Adipocyte (in vitro differentiated cells): ENCODE results near the gene CASZ1.

Experiments used
- DNase-seq: peaks from one replicate; pipeline ENCODE4 v3.0.0-alpha.2; 2015; ENCODE audit warnings: low read depth
- H3K27me3 ChIP-seq: replicated peaks from 2 replicates; pipeline ENCODE4 v1.7.0; 2013; ENCODE audit warnings: mild to moderate bottlenecking, low read length, moderate library complexity; ENCODE audit not compliant: control insufficient read depth, insufficient read depth
- H3K36me3 ChIP-seq: 2 replicates; pipeline ENCODE4 v1.7.0; 2013; ENCODE audit warnings: low read length, mild to moderate bottlenecking, moderate library complexity; ENCODE audit not compliant: control insufficient read depth, insufficient read depth, severe bottlenecking
- H3K4me1 ChIP-seq: 2 replicates; pipeline ENCODE4 v1.7.0; 2013; ENCODE audit warnings: mild to moderate bottlenecking, low read length, moderate library complexity; ENCODE audit not compliant: control insufficient read depth, insufficient read depth
- H3K4me3 ChIP-seq: 2 replicates; pipeline ENCODE4 v1.7.0; 2013; ENCODE audit warnings: mild to moderate bottlenecking, low read length, moderate library complexity
- H3K9ac ChIP-seq: 2 replicates; pipeline ENCODE4 v1.7.0; 2013; ENCODE audit warnings: mild to moderate bottlenecking, low read length, moderate library complexity
- H3K9me3 ChIP-seq: 2 replicates; pipeline ENCODE4 v1.7.0; 2013; ENCODE audit warnings: mild to moderate bottlenecking, low read length, moderate library complexity; ENCODE audit not compliant: control insufficient read depth

The CASZ1 gene

DNA sequence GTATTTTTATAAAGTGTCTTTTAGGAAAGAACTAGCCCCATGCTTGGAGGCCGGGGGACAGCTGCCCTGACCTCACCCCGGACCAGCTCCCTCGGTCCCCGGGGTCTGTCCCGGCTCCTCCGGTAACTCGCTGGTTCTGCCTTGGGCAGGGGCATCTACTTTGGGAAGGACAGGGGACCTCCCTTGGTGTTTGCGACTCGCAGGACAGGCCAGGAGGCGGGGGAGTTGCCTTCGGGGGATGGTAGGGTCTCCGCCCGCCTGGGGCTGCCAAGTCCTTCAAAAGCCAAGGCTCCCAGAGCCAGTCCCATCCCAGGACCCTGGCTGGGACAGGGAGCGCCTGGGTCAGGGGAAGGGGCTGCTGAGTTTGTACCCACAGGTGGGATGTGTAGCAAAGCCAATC lies 163.8 kb downstream of the CASZ1 start:
- H3K36me3 ChIP-seq, result peaks cover 5% of the 10 kb centered on the region
- H3K4me1 ChIP-seq, result peaks cover 12% of the 10 kb centered on the region
- H3K9ac ChIP-seq, result no peak overlapping the region
- H3K27me3 ChIP-seq, result no peaks in the 10 kb centered on the region
- no peak overlapping the region for H3K4me3 ChIP-seq
- H3K9me3 ChIP-seq, result no peaks in the 10 kb centered on the region
- DNase-seq, result no peak

DNA sequence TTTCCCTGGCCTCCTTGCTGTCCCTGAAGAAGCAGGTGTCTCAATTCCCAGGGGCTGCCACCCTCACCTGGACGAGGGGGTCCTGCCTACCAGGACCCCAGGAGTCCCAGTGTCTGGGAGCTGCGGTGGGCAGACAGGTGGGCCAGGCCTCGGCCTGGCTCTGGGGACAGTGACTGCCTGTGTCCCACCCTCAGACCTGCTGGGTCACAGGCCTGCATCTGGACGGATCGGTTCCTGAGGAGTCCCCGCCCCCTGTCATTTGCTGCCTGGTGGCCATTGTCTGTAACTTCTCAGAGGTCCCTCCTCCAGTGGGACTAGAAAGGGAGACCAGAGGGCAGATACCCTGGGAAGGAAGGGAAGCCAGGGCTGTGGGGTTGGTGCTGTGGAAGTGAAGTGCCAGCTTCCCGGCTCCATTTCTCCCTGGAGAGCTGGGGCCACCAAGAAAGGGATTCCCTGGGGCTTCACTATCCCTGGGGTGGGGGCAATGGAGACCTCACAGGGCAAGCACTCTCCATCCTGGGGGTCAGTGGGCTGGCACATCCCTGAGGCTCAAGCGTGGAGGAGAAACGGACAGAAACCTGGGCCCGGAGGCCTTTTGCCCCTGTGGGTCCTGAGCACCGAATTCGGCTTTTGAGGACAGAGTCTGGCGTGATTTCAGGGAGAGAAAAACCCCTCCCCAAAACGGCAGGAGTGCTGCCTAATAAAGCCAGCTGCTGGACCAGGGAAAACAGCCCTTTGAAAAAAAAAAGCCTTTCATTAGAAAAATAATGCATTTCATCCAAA lies 164.4 kb downstream of the CASZ1 start:
- no peaks in the 10 kb centered on the region for H3K27me3 ChIP-seq
- no peaks in the 10 kb centered on the region for H3K9me3 ChIP-seq
- peaks cover 6% of the 10 kb centered on the region for H3K36me3 ChIP-seq
- H3K9ac ChIP-seq, result no peak overlapping the region
- H3K4me3 ChIP-seq, result no peak overlapping the region
- peaks cover 12% of the 10 kb centered on the region for H3K4me1 ChIP-seq
- no peak for DNase-seq

DNA sequence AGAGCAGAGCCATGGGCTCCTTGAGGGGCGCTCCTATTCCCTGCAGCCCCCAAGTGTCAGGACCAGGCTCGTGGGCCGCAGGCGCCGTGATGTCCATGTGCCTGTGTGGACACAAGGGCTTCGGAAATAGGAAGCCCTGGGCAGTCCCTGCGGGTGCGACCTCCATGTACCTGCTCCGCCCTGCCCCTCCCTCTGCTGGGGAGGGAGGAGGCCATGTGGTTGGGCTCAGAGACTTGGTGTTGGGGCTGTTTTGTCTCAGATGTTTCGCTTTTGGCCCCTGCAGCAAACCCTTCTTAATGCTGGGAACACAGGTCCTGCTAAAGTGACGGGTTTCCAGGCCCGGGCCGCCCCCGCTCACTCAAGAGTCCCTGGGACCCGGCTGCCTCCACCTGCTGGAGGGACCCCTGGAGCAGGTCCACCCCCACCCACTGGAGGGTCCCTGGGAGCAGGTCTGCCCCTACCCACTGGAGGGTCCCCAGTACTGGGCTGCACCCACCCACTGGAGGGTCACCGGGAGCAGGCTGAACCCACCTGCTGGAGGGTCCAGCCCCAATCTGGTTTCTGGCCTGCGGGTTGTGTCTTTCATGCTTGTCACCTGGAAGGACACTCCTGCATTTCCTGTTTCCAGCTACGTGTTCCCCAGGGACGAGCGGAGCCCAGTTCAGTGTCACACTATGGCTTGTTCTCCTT lies 165.2 kb downstream of the CASZ1 start:
- Histone ChIP-seq H3K9ac (no peak overlapping the region), H3K36me3 (peaks cover 11% of the 10 kb centered on the region), H3K4me3 (no peak overlapping the region), H3K9me3 (no peaks in the 10 kb centered on the region), H3K4me1 (peaks cover 13% of the 10 kb centered on the region), H3K27me3 (no peaks in the 10 kb centered on the region)
- no peak for DNase-seq

DNA sequence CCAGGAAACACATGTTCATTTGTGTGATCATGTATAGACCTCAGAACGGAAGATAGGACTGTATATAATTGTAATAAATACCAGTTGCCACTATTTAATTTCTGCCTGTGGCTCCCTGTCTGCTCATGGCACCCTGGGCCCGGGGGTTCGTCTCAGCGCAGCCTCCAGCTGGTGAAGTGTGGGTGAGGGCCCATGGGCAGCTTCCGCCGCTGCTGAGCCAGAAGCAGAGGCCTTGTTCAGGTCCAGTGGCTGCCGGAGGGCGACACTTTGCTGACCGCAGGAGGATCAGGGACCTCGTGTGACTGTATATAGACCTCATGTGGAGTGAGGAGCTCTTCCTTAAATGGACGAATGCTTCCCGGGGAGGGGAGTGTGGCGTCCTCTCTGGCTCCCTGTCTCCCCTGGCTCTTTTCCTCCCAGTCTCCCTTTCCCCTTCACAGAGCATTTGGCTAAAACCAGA lies 165.8 kb downstream of the CASZ1 start:
- Histone ChIP-seq H3K27me3 (no peaks in the 10 kb centered on the region), H3K9ac (no peak overlapping the region), H3K4me3 (no peak overlapping the region), H3K9me3 (no peaks in the 10 kb centered on the region), H3K36me3 (peaks cover 11% of the 10 kb centered on the region), H3K4me1 (peaks cover 19% of the 10 kb centered on the region)
- DNase-seq, result no peak

GRCh38 chr1:10629816-10630571 lies 166.5 kb downstream of the CASZ1 start:
- Histone ChIP-seq H3K9ac (no peak overlapping the region), H3K9me3 (no peaks in the 10 kb centered on the region), H3K4me3 (no peak overlapping the region), H3K27me3 (no peaks in the 10 kb centered on the region), H3K4me1 (peaks cover 13% of the 10 kb centered on the region), H3K36me3 (peaks cover 11% of the 10 kb centered on the region)
- DNase-seq, result no peak

GRCh38 chr1:10629091-10629815 lies 167.2 kb downstream of the CASZ1 start:
- no peak overlapping the region for H3K9ac ChIP-seq
- no peak overlapping the region for H3K4me3 ChIP-seq
- peaks cover 17% of the 10 kb centered on the region for H3K36me3 ChIP-seq
- H3K4me1 ChIP-seq, result peaks cover 8% of the 10 kb centered on the region
- no peaks in the 10 kb centered on the region for H3K9me3 ChIP-seq
- H3K27me3 ChIP-seq, result no peaks in the 10 kb centered on the region
- no peak for DNase-seq

DNA sequence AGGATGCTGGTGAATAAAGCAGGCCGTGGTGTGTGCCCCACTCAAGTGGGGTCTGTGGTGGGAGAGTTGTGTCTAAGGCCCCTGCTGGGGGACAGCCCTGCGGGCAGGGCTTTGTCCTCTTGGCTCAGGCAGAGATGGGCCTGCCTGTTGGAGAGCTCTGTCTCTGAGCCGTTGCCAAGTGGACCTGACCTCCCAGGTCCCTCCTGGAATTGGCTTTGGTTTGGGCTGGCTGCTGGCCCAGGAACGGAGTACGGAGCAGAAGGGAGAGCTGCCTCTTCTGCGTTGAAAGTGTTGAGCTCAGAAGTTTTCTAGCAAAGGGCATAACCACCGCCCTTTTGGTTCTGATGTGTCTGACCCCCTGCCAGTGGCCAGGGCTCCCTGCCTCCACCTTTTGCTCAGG lies 167.8 kb downstream of the CASZ1 start:
- Histone ChIP-seq H3K4me3 (no peak overlapping the region), H3K36me3 (peaks cover 21% of the 10 kb centered on the region), H3K9me3 (no peaks in the 10 kb centered on the region), H3K4me1 (peaks cover 8% of the 10 kb centered on the region), H3K9ac (no peak overlapping the region), H3K27me3 (no peaks in the 10 kb centered on the region)
- no peak for DNase-seq

- DNase-seq, result no peak
- no peak overlapping the region for H3K4me3 ChIP-seq
- H3K4me1 ChIP-seq, result peaks cover 8% of the 10 kb centered on the region
- H3K27me3 ChIP-seq, result no peaks in the 10 kb centered on the region
- H3K9ac ChIP-seq, result no peak overlapping the region
- H3K36me3 ChIP-seq, result peaks cover 38% of the 10 kb centered on the region
- H3K9me3 ChIP-seq, result no peaks in the 10 kb centered on the region
Measured at GRCh38 chr1:10626791-10627410, 169.5 kb downstream of the CASZ1 start.

- H3K4me3 ChIP-seq, result no peak overlapping the region
- DNase-seq, result peak; percentile 25
Measured at GRCh38 chr1:10626131-10626731, 170.2 kb downstream of the CASZ1 start.

GRCh38 chr1:10625554-10625953 lies 170.9 kb downstream of the CASZ1 start:
- Histone ChIP-seq H3K9me3 (no peaks in the 10 kb centered on the region), H3K27me3 (no peaks in the 10 kb centered on the region), H3K9ac (no peak overlapping the region), H3K36me3 (peaks cover 41% of the 10 kb centered on the region), H3K4me1 (peaks cover 8% of the 10 kb centered on the region), H3K4me3 (no peak overlapping the region)
- DNase-seq, result no peak

More at GRCh38 chr1:10626131-10626731, 170.2 kb downstream of the CASZ1 start:
- H3K9me3 ChIP-seq, result no peaks in the 10 kb centered on the region
- peaks cover 41% of the 10 kb centered on the region for H3K36me3 ChIP-seq
- no peak overlapping the region for H3K9ac ChIP-seq
- H3K27me3 ChIP-seq, result no peaks in the 10 kb centered on the region
- H3K4me1 ChIP-seq, result peaks cover 8% of the 10 kb centered on the region
